Lung microvascular endothelial cell (primary cell): ENCODE data around the gene GALNT12. TPM values are rescaled to one million over a fixed set of nuclear protein-coding genes. Genes with fewer than 3 reads are reported as not detected.

Experiments
- total RNA-seq: library from RNA; depleted of rRNA; stranded (reverse); fragments of >200 nt; gene quantifications from 2 replicates; pipeline ENCODE4 v1.2.1, GENCODE V29; 2014

GALNT12 gene
- total RNA-seq, 1 donor from 2014 or later = under 0.01 TPM

Other genes starting within 250 kb of the GALNT12 start
- 1.2 and 5.9 TPM in 2 replicates for gene GABBR2, start 98.7 kb upstream of the GALNT12 start, total RNA-seq
- gene ANKS6, start 11.1 kb upstream of the GALNT12 start, total RNA-seq = 6.3 and 7.3 TPM in 2 replicates
- gene COL15A1, start 136.2 kb downstream of the GALNT12 start, total RNA-seq = under 0.01 TPM in 1 of 2 replicates, not detected in the other